ENCODE results near the gene CSPG4. TPM values are rescaled to one million over a fixed set of nuclear protein-coding genes. Genes with fewer than 3 reads are reported as not detected.

CSPG4 gene
- total and polyA plus RNA-seq, 2 of the 13 experiments (the other 11 are each of a cell fraction or from before 2014, with no cell fraction given): 0.01 to 0.04 TPM

GRCh38 chr15:75758071-75758872, 45.6 kb upstream of the CSPG4 start (continued):
- no peak for TF ChIP-seq ZNF674 (CRISPR knock-in tag; IDR thresholded peaks at IDR 0.05; ENCODE audit: low read depth)
- peak; percentile 69 for TF ChIP-seq POLR2AphosphoS5 (IDR thresholded peaks at IDR 0.05; ENCODE audit: low read depth, low read length)
- TF ChIP-seq ZNF552 (CRISPR knock-in tag; IDR thresholded peaks at IDR 0.05; ENCODE audit: borderline replicate concordance): no peak
- no peak for TF ChIP-seq TCF7 (IDR thresholded peaks at IDR 0.05; ENCODE audit: low read depth)
- no peak for TF ChIP-seq PCBP1 (IDR thresholded peaks at IDR 0.05; ENCODE audit: borderline replicate concordance, low read depth, low read length)
- TF ChIP-seq, protein P1, sequence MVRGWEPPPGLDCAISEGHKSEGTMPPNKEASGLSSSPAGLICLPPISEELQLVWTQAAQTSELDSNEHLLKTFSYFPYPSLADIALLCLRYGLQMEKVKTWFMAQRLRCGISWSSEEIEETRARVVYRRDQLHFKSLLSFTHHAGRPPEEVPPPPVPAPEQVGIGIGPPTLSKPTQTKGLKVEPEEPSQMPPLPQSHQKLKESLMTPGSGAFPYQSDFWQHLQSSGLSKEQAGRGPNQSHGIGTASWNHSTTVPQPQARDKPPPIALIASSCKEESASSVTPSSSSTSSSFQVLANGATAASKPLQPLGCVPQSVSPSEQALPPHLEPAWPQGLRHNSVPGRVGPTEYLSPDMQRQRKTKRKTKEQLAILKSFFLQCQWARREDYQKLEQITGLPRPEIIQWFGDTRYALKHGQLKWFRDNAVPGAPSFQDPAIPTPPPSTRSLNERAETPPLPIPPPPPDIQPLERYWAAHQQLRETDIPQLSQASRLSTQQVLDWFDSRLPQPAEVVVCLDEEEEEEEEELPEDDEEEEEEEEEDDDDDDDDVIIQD (CRISPR knock-in tag; IDR thresholded peaks at IDR 0.05; ENCODE audit: low read depth): 0 out of 2 replicates have a peak, but pooled peaks have one; percentile 25
- TF ChIP-seq, protein P2, sequence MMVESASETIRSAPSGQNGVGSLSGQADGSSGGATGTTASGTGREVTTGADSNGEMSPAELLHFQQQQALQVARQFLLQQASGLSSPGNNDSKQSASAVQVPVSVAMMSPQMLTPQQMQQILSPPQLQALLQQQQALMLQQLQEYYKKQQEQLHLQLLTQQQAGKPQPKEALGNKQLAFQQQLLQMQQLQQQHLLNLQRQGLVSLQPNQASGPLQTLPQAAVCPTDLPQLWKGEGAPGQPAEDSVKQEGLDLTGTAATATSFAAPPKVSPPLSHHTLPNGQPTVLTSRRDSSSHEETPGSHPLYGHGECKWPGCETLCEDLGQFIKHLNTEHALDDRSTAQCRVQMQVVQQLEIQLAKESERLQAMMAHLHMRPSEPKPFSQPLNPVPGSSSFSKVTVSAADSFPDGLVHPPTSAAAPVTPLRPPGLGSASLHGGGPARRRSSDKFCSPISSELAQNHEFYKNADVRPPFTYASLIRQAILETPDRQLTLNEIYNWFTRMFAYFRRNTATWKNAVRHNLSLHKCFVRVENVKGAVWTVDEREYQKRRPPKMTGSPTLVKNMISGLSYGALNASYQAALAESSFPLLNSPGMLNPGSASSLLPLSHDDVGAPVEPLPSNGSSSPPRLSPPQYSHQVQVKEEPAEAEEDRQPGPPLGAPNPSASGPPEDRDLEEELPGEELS (CRISPR knock-in tag; IDR thresholded peaks at IDR 0.05): peak; percentile 19; the same call in 1 of the 2 replicates
- TF ChIP-seq ZNF124 (CRISPR knock-in tag; IDR thresholded peaks at IDR 0.05): peak; percentile 18; the same call in 1 of the 2 replicates
- TF ChIP-seq ZNF496 (CRISPR knock-in tag; IDR thresholded peaks at IDR 0.05; ENCODE audit: insufficient replicate concordance): no peak
- TF ChIP-seq ZNF678 (CRISPR knock-in tag; IDR thresholded peaks at IDR 0.05): no peak
- TF ChIP-seq RFXAP (CRISPR knock-in tag; IDR thresholded peaks at IDR 0.05; ENCODE audit: borderline replicate concordance): no peak
- TF ChIP-seq MIXL1 (CRISPR knock-in tag; IDR thresholded peaks at IDR 0.05): 0 out of 2 replicates have a peak, but pooled peaks have one; percentile 39
- TF ChIP-seq, protein P3, sequence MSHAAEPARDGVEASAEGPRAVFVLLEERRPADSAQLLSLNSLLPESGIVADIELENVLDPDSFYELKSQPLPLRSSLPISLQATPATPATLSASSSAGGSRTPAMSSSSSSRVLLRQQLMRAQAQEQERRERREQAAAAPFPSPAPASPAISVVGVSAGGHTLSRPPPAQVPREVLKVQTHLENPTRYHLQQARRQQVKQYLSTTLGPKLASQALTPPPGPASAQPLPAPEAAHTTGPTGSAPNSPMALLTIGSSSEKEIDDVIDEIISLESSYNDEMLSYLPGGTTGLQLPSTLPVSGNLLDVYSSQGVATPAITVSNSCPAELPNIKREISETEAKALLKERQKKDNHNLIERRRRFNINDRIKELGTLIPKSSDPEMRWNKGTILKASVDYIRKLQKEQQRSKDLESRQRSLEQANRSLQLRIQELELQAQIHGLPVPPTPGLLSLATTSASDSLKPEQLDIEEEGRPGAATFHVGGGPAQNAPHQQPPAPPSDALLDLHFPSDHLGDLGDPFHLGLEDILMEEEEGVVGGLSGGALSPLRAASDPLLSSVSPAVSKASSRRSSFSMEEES (CRISPR knock-in tag; IDR thresholded peaks at IDR 0.05): peak; percentile 81
- no peak for TF ChIP-seq FOXJ3 (CRISPR knock-in tag; IDR thresholded peaks at IDR 0.05; ENCODE audit: borderline replicate concordance)
- TF ChIP-seq, protein P4, sequence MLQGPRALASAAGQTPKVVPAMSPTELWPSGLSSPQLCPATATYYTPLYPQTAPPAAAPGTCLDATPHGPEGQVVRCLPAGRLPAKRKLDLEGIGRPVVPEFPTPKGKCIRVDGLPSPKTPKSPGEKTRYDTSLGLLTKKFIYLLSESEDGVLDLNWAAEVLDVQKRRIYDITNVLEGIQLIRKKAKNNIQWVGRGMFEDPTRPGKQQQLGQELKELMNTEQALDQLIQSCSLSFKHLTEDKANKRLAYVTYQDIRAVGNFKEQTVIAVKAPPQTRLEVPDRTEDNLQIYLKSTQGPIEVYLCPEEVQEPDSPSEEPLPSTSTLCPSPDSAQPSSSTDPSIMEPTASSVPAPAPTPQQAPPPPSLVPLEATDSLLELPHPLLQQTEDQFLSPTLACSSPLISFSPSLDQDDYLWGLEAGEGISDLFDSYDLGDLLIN (CRISPR knock-in tag; IDR thresholded peaks at IDR 0.05; ENCODE audit: borderline replicate concordance): no peak
- TF ChIP-seq, protein P5, sequence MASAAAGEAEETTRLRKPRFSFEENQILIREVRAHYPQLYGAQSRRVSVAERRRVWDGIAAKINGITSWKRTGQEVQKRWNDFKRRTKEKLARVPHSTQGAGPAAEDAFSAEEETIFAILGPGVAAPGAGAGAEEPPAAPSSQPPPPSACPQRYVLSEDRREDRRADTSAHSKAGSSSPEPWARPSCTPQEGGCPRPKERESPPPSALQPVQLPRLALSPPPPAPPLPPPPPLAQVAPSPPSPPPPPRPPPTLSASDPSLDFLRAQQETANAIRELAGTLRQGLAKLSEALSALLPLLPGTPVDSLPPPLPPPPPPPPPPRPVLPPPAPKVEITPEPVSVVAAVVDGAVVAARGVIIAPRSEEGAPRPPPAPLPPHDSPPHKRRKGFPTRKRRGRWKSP (CRISPR knock-in tag; IDR thresholded peaks at IDR 0.05): no peak
- peak; percentile 90 for TF ChIP-seq ETV5 (CRISPR knock-in tag; IDR thresholded peaks at IDR 0.05; ENCODE audit: borderline replicate concordance)
- no peak for TF ChIP-seq NR2F6 (IDR thresholded peaks at IDR 0.05)
- peak; percentile 16; the same call in 1 of the 2 replicates for TF ChIP-seq NR2F6 (CRISPR knock-in tag; IDR thresholded peaks at IDR 0.05)
- TF ChIP-seq, protein P6, sequence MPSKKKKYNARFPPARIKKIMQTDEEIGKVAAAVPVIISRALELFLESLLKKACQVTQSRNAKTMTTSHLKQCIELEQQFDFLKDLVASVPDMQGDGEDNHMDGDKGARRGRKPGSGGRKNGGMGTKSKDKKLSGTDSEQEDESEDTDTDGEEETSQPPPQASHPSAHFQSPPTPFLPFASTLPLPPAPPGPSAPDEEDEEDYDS (CRISPR knock-in tag; IDR thresholded peaks at IDR 0.05): peak; percentile 74
- no peak for TF ChIP-seq ZNF251 (CRISPR knock-in tag; IDR thresholded peaks at IDR 0.05)
- no peak for TF ChIP-seq CENPT (CRISPR knock-in tag; IDR thresholded peaks at IDR 0.05; ENCODE audit: low read depth)
- TF ChIP-seq ZMYM3 (CRISPR knock-in tag; IDR thresholded peaks at IDR 0.05): peak; percentile 22; the same call in 1 of the 2 replicates

Measured in HepG2 (cell line).